Testis (tissue), 3 donors: ENCODE results near the gene TRIOBP. TPM values are rescaled to one million over a fixed set of nuclear protein-coding genes. Genes with fewer than 3 reads are reported as not detected.

Experiments used
- DNase-seq: peaks from one replicate; pipeline ENCODE4 v3.0.0-alpha.2; 2019
- H3K27ac ChIP-seq, 2 donors: fragments of 200-600 bp; sonication (generic); one replicate each; pipeline ENCODE4 v1.5.1; 2019
- H3K27me3 ChIP-seq: fragments of 200-600 bp; sonication (generic); one replicate; pipeline ENCODE4 v1.5.1; 2019
- H3K36me3 ChIP-seq: fragments of 200-600 bp; sonication (generic); one replicate; pipeline ENCODE4 v1.5.1; 2017; ENCODE audit warnings: low read depth; ENCODE audit errors: missing control alignments
- H3K4me1 ChIP-seq: fragments of 200-600 bp; sonication (generic); one replicate; pipeline ENCODE4 v1.5.1; 2019
- H3K4me3 ChIP-seq, 2 donors: fragments of 200-600 bp; sonication (generic); one replicate each; pipeline ENCODE4 v1.5.1; 2017 to 2019
- H3K9me3 ChIP-seq: fragments of 200-600 bp; sonication (generic); one replicate; pipeline ENCODE4 v1.5.1; 2017
- CTCF ChIP-seq, 3 experiments: fragments of 450-650 bp in 2 of 3; fragments of 200-600 bp in 1 of 3; sonication (generic) in 1 of 3; IDR thresholded peaks; one replicate each; pipeline ENCODE4 v1.5.1; 2016 to 2019; ENCODE audit warnings: antibody characterized with exemption in 3 of 3, mild to moderate bottlenecking in 2 of 3, moderate library complexity in 1 of 3
- POLR2A ChIP-seq: fragments of 450-650 bp; IDR thresholded peaks from one replicate; pipeline ENCODE4 v1.6.1; 2017; ENCODE audit warnings: antibody characterized with exemption, mild to moderate bottlenecking, moderate library complexity
- WGBS, 2 donors: methylation state at CpG; one replicate each; pipeline ENCODE4 v1.1.5; 2018; 5-methylcytosine and 5-hydroxymethylcytosine counted together
- intact Hi-C: fragments of 100-400 bp; cut with DNase I; formaldehyde crosslinking; loops from one replicate; pipeline ENCODE4 v1.15.1; 2023; ENCODE audit warnings: low total_unique reads
- polyA plus RNA-seq: library from polyadenylated mRNA; stranded (reverse); fragments of 350-450 nt; fragmentation: Illumina TruSeq; extraction: RNeasy Lipid Tissue Mini Kit (QIAGEN cat#74804); gene quantifications from one replicate; pipeline ENCODE4 v1.2.3, GENCODE V29; 2014; ENCODE audit warnings: low read depth, low replicate concordance; ENCODE audit not compliant: insufficient read depth
- total RNA-seq, 2 donors: library from RNA; depleted of rRNA; stranded (reverse); fragments of >200 nt; gene quantifications; one replicate each; pipeline ENCODE4 v1.2.3, GENCODE V29; 2016

Gene TRIOBP
- total and polyA plus RNA-seq, 3 donors from 2014 or later = 52.9 to 80.2 (median 74.0) TPM

DNA sequence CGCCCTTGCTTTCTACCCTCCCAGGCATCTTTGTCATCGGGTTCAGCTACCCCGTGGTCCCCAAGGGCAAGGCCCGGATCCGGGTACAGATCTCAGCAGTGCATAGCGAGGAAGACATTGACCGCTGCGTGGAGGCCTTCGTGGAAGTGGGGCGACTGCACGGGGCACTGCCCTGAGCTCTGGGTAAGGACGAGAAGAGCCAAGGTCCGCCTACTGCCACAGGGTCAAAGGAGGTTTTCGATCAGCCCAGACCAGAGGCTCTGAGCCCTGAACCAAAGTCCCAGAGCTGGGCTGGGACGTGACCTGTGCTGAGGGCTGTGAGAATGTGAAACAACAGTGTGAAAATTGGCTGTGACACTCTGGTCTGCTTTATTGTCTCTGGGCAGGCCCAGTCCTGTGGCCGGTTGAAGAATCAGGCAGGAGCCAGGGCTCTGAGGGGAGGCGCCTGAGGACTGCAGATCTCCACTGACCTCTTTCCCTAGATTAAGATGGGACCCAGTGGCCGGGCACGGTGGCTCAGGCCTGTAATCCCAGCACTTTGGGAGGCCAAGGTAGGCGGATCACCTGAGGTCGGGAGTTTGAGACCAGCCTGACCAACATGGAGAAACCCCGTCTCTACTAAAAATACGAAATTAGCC is 119.8 kb downstream of the TRIOBP start:
- H3K27me3 ChIP-seq = no peaks in the 10 kb centered on the region
- no peaks in the 10 kb centered on the region for H3K9me3 ChIP-seq
- no peak overlapping the region for H3K4me3 ChIP-seq
- H3K36me3 ChIP-seq = no peaks in the 10 kb centered on the region
- H3K27ac ChIP-seq = no peak overlapping the region
- H3K4me1 ChIP-seq = peaks cover 18% of the 10 kb centered on the region
- intact Hi-C loops = no loop called here
- 86% methylated on average over 23 of the region's 23 CpGs for WGBS, 2 donors
- TF ChIP-seq POLR2A = no peak
- no peak for TF ChIP-seq CTCF (IDR thresholded peaks at IDR 0.05)
- no peak for DNase-seq

GRCh38 chr22:37817705-37818408 is 121.0 kb downstream of the TRIOBP start:
- Histone ChIP-seq H3K4me3 (peak overlapping the region; percentile 9 to 48), H3K36me3 (no peaks in the 10 kb centered on the region), H3K4me1 (peaks cover 18% of the 10 kb centered on the region), H3K27ac (peak overlapping the region; percentile 67 to 81), H3K27me3 (no peaks in the 10 kb centered on the region), H3K9me3 (no peaks in the 10 kb centered on the region)
- intact Hi-C loops = no loop called here
- DNase-seq = peak; percentile 92
- TF ChIP-seq POLR2A = no peak
- peak; percentile 95 to 99 (median 98) for TF ChIP-seq CTCF (IDR thresholded peaks at IDR 0.05)
- WGBS, 2 donors = 1 to 3% methylated on average over 6 to 29 of the region's 29 CpGs

DNA sequence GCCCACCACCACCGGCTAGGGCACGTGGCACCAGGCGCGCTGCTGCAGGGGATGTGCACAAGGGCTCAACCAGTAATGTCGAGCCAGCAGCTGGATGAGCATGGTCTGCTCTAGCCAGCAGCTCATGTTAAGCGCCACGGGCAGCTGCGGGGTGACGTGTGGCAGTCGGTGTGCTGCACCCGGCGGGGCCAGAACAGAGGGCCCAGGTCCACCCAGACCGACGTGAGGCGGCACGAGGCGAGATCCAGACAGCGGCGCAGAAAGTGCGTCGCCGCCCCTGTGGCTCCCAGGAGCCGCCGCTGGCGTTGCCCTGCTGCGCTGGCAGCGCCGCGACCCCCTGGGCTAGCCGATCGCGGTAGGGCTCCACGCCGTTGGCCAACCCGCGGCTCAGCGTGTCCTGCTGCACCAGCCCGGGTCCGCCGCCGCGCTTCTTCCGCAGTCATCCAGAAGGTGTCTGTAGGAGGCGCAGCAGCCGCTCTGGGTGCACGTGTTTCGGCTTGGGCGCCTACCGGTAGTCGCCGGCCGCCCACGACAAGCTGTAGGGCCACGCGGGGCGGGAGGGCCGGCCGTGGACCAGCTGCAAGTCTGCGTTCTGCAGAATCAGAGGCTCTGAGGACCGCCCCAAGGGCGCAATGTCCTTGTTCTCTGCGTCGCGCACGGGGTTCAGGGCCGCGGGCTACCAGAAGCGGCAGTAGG is 121.7 kb downstream of the TRIOBP start:
- TF ChIP-seq CTCF (IDR thresholded peaks at IDR 0.05) (peak; percentile 23 to 55 (median 23)), POLR2A (no peak)
- Histone ChIP-seq H3K36me3 (no peaks in the 10 kb centered on the region), H3K27ac (peak overlapping the region; percentile 67 to 81), H3K27me3 (no peaks in the 10 kb centered on the region), H3K4me3 (peak overlapping the region; percentile 9 to 48), H3K9me3 (no peaks in the 10 kb centered on the region), H3K4me1 (peaks cover 18% of the 10 kb centered on the region)
- peak; percentile 82 for DNase-seq
- intact Hi-C loops = no loop called here
- 1% methylated on average over 57 of the region's 68 CpGs; no CpG with 5 or more reads in 1 of the 2 donors for WGBS, 2 donors

DNA sequence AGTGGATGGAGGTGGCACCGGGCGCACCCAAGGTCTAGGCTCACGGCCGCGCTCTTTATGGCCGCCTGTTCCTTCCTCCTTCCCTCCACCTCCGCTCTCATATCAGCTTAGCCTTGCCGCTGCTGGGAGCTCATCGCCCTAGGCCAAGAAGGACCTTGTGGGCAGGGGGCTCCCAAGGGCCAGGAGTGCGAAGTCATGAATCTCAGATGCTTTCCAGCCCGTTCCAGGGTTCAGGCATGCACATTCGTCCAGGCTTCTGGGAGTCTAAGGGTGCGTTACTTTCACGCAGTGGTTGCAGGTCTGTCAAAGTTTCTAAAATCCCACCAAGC is 122.2 kb downstream of the TRIOBP start:
- intact Hi-C loops = no loop called here
- Histone ChIP-seq H3K4me1 (peaks cover 18% of the 10 kb centered on the region), H3K4me3 (peak overlapping the region in 1 of 2 donors; percentile 9), H3K27ac (peak overlapping the region; percentile 67 to 81), H3K36me3 (no peaks in the 10 kb centered on the region), H3K27me3 (no peaks in the 10 kb centered on the region), H3K9me3 (no peaks in the 10 kb centered on the region)
- 14 to 33% methylated on average over 6 to 14 of the region's 14 CpGs for WGBS, 2 donors
- TF ChIP-seq CTCF (IDR thresholded peaks at IDR 0.05) (no peak), POLR2A (no peak)
- no peak for DNase-seq
